ENCODE data around the gene KRT81.
"Not testable (repeated sequence)": the region's sequence is repeated elsewhere in the genome, so short reads cannot be mapped to it uniquely, and the experiment has no call there.

The KRT81 gene

DNA sequence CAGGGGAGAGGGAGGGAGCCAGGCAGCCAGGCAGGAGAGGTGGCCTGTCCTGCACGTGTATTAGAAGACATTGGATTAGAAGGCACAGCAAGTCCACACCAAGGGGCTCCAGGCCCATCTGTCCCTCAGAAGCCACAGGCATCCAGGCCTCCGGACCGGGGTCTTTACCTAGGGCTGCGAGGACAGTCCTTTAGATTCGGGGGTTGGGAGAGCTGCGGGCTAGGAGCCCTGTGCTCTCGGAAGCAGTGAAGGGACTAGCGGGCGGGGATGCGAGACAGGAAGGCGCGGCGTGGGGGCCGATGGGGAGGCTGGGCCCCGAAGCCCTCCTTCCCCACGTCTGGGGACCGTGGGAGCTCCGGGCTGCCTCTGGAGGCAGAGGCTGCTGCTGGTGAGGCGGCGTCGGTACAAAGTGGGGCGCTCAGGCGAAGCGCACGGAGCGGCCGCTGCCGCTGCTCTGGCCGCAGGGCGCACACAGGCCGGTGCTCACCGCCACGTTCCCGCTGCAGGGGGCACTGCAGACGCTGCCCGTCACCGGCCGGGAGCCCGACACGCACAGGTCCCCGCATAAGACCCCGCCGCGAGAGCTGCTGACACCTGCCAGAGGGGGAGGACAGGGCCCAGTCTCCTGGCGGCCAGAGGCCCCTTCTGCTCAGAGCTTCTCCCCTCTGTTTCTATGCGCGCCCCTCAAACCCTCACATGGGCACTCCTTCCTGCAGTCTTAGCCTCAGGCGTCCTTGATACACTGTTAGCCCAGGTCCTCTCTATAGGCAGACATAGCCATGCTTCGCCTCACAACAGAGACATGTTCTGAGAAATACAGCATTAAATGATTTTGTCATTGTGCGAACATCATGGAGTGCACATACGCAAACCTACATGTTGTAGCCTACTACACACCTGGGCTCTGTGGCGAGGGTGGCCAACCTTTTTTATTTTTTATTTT, 41.0 kb downstream of the KRT81 start:
- DNase-seq = no peak

DNA sequence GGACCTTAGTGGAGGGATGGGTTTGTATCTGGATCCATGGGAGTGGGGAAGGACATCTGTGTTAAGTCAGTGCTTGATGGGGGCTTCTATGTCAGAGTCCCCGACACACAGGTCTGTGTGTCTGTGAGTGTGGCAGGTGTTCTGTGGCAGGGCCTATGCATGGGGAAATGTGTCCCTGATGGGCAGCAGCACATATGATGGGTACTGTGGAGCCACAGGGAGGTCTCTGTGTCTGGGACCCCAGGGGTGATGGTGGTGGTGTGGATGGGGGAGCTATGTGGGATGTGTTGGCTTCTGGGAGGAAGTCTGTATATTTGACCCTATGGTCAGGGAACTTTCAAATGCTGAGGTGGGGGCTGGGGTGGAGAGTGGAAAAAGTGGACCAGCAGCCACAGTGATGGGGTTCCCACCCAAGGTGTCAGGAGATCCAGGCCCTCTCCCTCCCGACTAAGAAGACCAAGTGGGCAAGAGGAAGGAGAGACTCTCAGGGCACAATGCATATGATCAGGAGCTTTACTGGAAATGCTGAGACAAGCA, 41.8 kb downstream of the KRT81 start:
- no peak for DNase-seq

DNA sequence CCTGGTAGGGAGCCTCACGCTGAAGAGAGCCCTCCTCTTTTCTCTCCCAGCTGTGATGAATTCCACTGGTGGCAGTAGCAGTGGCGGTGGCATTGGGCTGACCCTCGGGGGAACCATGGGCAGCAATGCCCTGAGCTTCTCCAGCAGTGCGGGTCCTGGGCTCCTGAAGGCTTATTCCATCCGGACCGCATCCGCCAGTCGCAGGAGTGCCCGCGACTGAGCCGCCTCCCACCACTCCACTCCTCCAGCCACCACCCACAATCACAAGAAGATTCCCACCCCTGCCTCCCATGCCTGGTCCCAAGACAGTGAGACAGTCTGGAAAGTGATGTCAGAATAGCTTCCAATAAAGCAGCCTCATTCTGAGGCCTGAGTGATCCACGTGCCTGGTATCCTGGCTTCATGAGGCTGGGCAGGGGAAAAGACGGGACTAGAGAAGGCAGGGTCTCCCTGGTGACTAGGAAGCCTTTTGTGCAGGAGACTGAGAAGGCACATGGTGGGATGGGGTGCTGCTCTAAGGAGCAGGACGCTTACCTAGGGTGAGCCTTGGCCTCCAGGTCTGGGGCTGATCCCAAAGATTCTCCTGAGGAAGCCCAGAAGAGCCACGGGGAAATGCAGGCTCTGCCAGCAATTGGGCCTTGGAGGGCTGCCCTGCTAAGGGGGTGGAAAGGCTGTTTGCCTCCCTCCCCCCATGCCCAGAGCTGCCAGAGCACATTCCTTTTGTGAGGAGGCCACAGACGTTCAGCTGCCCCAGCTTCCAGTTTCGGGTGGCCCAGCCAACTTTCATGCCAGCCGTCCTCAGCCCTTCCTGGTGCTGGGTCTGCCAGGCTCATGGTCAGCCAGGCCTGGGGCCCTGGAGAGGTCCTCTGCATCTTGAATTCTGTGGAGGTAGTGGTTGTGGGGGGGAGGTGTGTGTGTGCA, 42.5 kb downstream of the KRT81 start:
- peak in 1 of 2 donors; percentile 54 for DNase-seq

DNA sequence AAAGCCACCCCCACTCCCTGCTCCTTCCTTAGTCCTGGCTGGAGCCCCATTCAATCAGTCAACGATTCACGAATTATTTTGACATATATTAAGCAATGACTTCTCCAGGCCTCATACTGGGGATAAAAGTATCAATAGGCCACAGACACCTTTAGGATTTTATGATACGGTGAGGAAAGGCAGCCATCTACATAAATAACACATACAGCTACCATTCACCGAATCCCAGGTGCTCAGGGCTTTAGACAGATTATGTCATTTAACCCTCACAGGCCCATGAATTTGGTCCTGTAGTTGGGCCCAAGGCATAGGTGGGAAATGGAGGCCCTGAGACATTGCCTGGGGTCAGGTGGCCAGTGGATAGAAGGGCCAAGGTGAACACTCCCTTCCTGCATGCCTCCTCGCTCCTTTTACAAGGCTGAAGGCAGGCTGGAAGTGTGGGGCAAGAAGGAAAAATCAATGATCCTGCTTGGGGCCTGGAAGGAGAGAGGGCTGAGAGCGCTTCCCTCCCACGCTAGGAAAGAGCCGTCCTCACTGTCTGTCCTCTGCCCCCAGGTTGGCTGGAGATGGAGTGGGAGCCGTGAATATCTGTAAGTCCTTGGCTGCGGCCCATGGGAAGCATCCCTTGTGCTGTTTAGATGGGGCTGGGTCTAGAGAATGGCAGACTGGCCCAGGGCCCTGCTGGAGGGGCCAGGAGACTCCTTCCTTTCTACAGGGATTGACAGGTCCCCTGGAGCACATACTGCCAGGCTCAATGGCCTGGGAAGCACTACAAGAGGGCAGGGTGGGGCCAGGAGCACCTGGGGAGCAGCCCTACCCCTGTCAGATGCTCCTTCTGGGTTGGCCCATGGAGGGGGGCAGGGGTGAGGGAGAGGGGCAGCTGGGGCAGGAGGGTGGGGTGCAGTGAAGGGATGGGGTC, 43.5 kb downstream of the KRT81 start:
- DNase-seq = no peak

DNA sequence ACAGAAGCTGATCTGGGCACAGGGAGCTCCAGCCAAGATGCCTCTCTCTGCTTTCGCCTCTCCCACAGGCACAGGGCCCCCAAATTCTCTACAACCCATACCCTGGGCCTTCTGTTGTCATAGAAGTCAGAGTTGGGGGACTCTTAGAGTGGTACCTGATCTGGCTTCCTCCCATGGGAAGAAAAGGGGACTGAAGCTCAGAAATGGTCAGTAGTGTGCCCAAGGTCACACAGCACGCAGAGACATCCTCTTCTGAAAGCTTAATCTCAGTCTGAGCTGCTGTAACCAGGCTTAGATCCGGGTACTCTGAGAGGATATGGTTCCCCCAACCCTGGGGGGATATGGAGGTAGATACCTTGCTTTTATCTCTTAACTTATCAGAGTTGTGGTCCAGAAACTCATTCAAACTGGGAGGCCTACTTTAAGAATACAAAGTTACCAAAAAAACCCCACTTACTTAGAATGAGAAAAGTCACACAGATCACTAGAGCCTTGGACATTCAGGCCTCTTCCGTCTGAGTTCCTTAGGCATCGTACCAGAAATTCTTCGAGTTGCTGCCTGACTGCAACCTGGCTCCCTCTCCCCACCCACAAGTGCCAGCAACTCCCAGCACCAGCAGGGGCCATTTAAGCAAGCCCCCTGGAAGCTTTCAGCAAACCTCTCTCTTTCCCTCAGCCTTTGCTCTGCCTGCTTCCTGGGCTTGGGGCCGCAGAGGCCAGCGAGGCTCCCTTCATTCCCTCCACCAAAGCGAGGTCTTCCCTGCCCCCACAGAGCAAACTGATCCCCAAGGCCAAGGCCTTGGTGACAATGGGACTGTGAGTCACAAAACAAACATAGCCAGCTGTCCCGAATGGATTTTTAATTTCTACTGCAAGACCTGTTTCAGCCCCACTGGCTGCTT, 44.4 kb downstream of the KRT81 start:
- DNase-seq = no peak

DNA sequence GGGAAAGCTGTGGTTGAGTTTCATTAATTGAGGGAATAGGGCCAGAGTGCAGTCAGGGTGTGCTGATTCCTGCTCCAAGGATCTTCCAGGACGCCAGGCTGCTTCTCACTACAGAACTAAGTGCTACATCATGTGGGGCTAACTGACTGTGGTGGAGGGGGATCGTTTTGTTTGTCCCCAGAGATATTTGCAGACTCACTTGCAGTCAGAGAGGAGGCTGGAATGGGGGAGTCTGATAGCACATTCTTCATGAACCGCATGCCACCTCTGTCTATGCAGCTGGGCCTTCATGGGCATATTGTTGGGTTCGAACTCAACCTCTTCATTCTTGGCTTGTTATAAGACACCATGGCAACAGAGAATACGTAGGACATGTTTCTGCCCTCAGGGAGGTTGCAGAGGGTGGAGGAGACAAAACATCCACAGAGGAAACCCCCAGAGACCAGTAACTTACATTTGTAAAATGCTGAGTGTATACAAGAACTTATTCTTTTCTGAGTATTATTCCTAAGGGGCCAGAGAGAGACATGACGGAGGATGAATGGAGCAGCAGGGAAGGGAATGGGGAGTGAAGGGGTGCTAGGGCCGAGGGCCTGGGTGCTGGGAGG, 45.3 kb downstream of the KRT81 start:
- DNase-seq = no peak

DNA sequence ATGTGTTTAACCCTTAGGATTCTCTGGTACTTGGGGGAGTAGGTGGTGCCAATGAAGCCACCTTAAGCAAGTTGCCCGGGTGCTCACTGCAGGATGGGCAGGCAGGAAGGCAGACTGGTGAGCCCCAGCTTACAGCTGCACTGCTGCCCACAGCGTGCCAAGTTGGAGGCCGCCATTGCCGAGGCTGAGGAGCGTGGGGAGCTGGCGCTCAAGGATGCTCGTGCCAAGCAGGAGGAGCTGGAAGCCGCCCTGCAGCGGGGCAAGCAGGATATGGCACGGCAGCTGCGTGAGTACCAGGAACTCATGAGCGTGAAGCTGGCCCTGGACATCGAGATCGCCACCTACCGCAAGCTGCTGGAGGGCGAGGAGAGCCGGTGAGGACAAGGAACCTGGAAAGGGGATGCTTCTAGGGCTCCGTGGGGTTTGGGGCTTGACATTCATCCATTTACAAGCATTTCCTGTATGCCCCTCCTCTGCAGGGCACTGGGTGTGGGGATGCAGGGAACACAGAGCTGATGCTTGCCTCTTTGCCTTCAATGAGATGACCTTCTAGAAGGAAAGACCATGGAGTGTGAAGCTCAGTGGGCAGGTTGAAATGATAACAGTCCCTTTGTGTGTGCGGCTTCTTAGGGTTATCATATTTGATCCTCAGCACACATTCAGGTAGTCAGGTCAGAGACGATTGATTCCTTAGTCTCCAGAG, 45.9 kb downstream of the KRT81 start:
- no peak for DNase-seq

DNA sequence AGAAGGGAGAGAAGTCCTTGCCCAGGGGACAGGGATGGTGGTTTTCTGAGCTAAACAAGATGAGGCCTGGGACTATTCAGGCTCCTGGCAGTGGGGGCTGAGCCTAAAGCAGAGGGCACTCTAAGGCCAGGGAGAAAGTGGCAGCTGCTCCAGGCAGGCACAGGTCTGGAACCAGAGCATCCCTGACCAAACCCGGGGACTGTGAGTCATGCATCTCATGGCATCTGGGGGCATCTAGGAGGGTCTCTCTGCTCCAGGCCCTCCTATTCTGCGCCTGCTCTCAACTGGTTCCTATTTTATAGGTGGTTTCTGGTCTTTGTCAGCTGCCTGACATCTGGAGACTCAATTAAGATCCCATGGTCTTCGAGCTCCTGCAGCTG, 46.7 kb downstream of the KRT81 start:
- DNase-seq = no peak

DNA sequence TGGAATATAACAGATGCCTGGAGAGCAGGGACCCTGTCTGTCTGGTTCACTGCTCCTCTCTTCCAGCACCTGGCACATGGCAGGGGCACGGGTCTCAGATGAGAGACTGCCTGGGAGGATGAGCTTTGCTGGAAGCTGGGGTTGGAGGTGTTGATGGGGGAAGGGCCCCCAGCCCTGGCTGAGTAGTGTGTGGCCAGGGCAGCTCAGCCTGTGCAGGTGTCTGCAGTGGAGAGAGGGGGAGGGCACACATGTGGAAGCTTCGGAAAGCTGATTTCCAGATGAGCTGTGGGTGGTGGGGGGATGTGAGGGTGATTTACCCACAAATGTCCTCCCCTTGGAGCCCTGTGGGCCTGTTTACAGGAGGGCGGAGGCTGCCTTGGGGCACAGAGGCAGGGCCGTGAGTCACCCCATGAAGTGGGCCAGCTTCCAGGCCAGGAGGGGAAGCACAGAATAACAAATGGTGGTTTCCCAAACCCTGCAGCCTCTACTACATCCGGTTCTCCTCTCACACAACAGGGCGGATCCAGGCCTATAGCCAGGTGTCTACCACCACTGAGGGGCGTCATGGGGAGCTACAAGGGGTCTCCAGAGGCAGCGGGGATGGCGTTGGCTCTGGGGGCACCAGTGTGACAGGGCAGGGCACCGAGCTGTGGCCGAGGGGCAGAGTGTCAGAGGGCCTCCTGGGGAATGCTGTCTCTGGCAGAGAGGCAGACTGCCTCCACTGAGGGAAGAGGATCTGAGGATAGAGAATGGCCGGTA, 47.3 kb downstream of the KRT81 start:
- no peak for DNase-seq

DNA sequence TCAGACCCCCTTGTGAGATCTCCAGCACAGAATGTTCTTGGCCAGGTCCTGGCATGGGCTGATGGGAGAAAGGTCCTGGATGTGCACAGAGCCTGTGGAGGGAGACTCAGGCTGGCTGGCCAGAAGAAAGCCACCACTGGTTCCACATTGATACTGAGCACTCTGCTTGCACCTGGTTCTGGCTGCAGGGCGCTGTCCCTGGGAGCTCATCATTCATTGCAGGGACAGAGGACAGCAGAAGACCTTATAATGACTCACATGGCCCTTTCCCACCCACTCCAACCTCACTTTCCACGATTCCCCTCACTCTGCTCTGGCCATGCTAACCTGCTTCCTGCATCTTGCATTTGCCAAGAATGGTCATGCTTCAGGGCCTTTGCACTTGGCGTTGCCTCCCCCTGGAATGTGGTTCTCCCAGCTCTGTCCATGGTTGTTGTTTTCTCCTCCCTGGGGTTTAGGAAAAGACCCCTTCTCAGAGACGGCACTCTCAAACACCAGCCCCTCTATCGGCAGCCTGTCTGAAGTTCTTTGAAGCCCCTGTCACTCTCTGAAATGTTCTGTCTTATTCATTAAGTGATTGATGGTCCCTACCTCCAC, 48.0 kb downstream of the KRT81 start:
- no peak for DNase-seq

DNA sequence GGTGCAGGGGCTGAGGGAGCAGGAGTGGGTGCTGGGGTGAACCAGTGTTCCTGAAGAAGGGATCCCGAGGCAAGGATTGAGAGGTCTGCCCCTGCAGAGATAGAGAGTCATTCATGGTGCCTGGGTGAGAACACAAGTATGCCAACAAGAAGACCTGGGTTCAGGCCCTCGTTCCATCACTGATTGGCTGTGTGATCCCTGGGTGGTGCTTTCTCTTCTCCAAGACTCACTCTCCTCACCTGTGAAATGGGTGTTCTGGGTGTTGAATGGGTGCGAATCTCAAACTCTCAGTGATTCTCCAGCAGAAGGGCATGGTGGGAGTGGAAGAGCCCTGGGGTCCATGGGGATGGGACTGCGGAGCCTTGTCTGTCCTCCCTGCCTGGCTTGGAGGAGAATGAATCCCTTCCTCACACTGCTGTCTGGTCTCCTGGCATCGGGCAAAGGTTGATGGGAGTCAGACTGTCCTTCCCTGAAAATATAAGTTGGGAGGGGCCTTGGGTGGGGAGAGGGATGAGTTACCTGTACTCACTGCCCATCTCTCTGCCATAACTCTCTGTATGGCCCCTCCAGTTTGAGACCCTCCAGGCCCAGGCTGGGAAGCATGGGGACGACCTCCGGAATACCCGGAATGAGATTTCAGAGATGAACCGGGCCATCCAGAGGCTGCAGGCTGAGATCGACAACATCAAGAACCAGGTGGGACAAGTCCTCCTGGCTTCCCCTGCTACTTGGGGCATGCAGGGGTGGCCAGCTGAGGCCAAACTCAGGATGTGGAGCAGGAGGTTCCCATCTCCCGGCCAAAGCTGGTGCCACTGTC, 48.7 kb downstream of the KRT81 start:
- no peak for DNase-seq

DNA sequence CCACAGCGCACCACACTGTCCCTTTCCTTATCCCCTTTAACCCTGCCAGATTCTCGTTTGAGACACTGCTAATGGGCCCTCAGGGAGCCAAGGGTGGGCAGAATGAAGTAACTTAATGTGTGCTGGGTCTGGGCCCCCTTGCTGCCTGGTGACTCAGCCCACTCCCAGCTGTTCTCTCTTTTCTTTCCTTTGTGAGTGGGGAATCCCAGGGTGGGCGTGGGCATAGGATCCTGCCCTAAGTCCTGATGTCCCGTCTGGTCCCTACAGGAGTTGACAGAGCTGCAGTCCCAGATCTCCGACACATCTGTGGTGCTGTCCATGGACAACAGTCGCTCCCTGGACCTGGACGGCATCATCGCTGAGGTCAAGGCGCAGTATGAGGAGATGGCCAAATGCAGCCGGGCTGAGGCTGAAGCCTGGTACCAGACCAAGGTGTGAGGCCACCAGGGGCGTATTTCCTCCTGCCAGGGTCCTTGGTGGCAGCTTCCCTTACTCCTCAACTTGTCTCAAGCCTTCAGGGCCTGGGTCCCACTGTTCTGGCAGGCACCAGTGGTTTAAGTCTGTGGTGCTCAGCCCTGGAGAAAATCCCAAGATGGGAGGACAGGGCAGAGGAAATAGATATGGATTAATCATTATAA, 50.0 kb downstream of the KRT81 start:
- no peak for DNase-seq

DNA sequence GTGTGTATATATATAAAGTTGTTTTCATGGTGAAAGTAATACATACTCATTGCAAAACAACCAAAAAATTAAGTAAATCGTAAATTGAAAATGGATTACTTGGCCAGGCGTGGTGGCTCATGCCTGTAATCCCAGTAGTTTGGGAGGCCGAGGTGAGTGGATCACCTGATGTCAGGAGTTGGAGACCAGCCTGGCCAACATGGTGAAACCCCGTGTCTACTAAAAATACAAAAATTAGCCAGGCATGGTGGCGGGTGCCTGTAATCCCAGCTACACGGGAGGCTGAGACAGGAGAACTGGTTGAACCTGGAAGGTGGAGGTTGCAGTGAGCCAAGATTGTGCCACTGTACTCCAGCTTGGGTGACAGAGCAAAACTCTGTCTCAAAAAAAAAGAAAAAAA, 51.1 kb downstream of the KRT81 start:
- not testable (repeated sequence) for DNase-seq

DNA sequence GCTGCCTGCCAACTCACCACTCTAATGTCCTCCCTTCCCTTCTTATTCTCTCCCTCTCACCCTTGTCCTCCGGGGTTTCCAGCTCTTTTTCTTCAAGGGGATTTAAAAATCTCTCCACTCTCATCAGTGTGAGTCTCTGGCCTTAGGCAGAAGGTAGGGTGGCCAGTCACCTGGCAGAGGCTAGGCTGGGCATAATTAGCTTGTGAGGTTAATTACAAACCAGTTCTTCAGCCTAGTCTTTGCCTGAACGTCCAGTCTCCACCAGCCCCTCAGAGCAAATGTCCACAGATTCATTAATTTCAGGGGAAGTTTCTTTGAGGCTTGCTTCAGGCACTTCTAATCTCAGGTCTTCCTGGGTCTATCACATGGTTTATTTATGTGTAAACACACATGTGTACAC, 51.6 kb downstream of the KRT81 start:
- DNase-seq = no peak

DNA sequence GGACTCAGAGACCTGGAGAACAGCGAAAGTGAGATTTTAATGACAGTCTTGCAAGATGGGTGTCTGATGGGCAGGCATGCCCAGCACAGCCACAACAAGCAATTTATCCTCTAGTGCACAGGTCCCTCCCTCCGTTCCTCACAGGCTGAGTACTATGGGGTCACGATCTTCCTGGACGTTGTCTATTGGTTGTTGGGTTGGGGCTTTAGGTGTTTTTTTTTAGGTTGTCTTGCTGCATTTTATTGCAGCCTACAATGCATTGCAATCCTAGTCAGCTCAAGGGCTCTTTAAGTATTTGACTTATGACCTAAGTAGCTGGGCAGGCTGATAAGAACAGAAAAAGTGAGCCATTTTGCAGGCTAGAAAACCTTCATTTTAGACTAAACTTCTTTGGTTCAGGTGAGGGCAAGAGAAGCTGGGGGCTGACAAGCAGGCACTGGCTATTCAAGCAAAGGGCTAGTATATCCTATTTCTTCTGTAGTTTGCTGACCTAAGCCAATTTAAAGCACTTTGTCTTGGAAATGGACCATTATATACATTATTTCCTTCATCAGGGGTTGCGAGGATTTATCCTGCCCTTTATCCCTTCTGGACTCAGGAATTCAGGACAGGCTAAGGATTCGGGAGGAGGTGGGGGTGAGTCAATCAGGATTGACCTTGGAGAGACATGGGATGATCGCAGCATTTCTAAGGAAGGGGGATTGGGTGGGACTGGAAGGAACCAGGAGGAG, 52.3 kb downstream of the KRT81 start:
- no peak for DNase-seq

DNA sequence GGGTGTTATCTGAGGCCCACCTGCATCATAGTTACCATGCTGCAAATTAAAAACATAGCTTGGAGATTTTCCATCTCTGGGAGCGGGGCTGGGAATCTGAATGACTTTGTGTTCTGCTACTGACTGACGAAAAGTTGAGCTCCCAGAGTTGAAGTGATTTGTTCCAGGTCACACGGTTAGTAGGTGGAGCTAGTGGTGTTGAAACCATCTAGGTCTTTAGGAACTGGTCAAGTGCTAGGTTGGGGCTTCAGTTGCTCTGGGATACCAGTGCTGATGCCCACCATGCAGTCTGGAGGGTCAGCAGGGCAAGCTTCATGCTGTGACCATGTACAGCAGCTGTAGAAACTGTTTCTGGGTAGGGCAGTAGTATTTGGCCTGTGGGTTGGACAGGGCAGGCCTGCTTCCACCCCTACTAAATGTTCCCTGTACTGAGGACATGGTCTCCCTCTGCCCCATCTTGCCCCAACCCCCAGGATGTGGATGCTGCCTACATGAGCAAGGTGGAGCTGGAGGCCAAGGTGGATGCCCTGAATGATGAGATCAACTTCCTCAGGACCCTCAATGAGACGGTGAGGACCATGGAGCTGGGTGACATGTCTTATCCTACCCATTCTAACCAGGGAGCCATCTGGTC, 53.0 kb downstream of the KRT81 start:
- DNase-seq = no peak

Data from hippocampal formation (tissue), 2 donors.